HG03097 (cell line): ENCODE data around the gene ZMIZ2.
"Not testable (repeated sequence)": the region's sequence is repeated elsewhere in the genome, so short reads cannot be mapped to it uniquely, and the experiment has no call there.

Source experiments
- ATAC-seq: cut with Tn5 transposase; IDR thresholded peaks from one replicate; pipeline ENCODE4 v1.9.1; 2021; ENCODE audit not compliant: unreplicated experiment, low FRiP score

ZMIZ2 gene

GRCh38 chr7:44797329-44798258 is 48.9 kb downstream of the ZMIZ2 start:
- ATAC-seq: peak; percentile 43

- no peak for ATAC-seq
Measured at GRCh38 chr7:44798649-44799305, 50.1 kb downstream of the ZMIZ2 start.

- no peak for ATAC-seq
Measured at GRCh38 chr7:44799939-44800338, 51.3 kb downstream of the ZMIZ2 start.

DNA sequence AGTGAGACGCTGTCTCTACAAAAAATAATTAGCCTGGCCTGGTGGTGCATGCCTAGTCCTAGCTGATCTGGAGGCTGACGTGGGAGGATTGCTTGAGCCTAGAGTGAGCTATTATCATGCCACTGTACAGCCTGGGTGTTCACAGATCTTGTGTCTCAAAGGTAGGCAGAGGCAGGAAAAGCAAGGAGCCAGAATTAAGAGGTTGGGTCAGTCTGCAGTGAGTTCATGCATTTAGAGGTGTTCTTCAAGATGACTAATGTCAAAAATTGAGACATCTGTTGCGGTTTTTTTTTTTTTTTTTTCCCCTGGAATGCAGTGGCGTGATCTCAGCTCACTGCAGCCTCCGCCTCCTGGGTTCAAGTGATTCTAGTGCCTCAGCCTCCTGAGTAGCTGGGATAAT is 53.2 kb downstream of the ZMIZ2 start:
- ATAC-seq: no peak

DNA sequence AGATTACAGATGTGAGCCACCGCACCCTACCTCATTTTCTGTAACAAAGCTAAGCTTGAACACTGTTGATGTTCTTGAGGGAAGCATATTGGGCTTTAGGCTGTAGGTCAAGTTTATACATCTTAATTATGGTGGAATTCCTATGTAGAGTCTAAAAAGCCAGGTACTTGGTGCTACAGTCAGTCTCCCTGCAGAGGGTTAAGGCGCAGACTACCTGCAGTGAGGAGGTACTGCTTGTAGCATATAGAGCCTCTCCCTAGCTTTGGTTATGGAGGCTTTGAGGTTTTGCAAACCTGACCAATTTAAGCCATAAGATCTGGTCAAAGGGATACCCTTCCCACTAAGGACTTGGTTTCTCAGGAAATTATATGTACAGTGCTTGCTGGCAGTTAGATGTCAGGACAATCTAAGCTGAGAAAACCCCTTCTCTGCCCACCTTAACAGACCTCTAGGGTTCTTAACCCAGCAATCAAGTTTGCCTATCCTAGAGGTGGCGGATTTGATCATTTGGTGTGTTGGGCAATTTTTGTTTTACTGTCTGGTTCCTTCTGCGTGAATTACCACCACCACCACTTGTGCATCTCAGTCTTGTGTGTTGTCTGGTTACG is 53.9 kb downstream of the ZMIZ2 start:
- no peak for ATAC-seq

DNA sequence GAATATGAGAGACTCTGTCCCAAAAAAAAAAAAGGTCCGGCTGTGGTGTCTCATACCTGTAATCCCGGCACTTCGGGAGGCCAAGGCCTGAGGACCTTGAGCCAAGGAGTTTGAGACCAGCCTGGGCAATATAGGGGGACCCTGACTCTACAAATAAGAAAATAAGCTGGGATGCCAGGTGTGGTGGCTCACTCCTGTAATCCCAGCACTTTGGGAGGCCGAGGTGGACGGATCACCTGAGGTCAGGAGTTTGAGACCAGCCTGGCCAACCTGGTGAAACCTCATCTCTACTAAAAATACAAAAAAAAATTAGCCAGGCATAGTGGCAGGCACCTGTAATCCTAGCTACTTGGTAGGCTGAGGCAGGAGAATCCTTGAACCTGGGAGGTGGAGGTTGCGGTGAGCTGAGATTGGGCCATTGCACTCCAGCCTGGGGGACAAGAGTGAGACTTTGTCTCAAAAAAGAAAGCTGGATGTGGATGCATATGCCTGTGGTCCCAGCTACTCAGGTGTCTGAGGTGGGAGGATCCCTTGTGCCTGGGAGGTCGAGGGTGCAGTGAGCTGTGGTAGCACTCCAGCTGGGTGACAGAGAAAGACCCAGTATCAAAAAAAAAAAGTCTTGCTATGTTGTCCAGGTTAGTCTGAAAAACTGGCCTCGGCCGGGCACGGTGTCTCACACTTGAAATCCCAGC is 55.3 kb downstream of the ZMIZ2 start:
- ATAC-seq: not testable (repeated sequence)

DNA sequence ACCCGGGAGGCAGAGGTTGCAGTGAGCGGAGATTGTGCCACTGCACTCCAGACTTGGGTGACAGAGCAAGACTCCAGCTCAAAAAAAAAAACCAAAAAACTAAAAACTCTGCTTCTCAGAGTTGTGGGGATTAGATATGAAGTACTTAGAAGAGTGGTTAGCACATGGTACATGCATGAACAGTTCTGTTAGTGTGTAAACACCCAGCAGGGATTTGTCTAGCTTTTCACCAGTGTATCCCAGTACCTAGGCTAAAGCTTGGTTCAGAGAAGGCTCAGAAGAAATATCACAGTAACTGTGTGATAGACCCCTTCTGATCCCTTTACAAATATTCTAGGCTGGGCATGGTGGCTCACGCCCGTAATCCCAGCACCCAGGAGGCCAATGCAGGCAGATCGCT is 57.3 kb downstream of the ZMIZ2 start:
- no peak for ATAC-seq

DNA sequence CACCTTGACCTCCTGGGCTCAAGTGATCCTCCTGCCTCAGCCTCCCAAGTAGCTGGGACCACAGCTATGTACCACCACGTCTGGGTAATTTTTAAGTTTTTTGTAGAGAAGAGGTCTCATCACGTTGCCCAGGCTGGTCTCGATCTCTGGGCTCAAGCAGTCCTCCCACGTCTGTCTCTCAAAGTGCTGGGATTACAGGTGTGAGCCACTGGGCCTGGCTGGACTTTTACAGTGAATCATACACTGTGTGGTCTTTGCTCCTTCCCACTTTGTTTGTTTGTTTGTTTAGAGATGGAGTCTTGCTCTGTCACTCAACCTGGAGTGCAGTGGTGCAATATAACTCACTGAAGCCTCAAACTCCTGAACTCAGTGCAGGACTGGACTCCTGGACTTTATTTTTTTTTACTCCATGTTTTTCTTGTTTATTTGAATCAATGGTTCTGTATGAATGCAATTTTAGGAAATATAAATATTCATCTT is 60.3 kb downstream of the ZMIZ2 start:
- ATAC-seq: no peak

GRCh38 chr7:44811093-44811492 is 62.4 kb downstream of the ZMIZ2 start:
- no peak for ATAC-seq

GRCh38 chr7:44811571-44811970 is 62.9 kb downstream of the ZMIZ2 start:
- ATAC-seq: no peak

GRCh38 chr7:44814919-44815318 is 66.3 kb downstream of the ZMIZ2 start:
- ATAC-seq: no peak

- no peak for ATAC-seq
Measured at GRCh38 chr7:44819292-44819691, 70.6 kb downstream of the ZMIZ2 start.
